ENCODE data around the gene SLC25A42.
"Not testable (repeated sequence)": the region's sequence is repeated elsewhere in the genome, so short reads cannot be mapped to it uniquely, and the experiment has no call there.

SLC25A42 gene

DNA sequence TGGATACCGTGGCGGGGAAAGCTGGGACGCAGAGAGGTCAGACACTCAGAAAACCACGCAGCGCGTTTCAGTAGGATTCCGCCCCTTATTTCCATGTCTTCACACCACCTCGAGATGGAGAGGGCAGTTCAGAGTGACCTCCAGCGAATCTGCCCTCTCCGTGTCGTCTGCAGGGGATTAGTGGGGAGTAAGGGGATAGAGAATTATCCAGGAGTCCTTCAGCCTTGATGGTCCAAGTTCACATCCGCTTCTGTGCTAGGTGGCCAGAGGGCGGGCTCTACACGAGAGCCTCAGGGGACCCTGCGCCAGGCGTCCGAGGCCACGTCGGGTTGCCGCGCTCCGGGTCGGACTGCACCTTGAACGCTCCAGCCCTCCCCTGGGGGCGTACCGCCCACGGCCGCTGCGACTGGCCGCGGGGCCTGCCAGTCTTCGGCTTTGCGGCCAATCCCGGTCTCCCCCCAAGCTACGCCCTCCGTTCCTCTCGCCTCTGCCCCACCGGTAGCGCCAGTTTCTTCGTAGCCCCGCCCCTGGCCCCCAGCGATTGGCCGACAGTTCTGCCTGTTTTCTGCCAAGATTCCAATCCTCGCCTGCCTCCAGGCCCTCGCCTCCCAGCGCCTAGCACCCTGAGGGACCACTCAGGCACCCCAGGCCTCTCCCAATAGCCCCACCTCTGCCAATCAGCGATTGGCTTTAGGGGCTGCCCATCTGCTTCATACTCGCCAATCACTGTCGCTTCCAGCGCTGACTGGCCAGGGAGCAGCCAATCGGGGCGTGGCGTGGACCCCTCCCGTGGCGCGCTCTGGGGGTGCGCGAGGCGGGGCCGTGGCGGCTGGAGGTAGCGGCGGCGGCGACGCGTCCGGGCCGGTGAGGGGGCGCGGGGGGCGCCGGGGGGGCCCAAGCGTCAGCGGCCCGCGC is at the start of gene SLC25A42:
Gene SLC25A42 (plus strand): TSS at position 812 of the 915 bp plus-strand sequence. CDS start 32,131 bp downstream, outside the sequence.
- H3K9me3 Mint-ChIP-seq = no peaks in the 10 kb centered on the region
- H3K4me1 Mint-ChIP-seq = peaks cover 15% of the 10 kb centered on the region
- no peaks in the 10 kb centered on the region for H3K27me3 Mint-ChIP-seq
- H3K27ac Mint-ChIP-seq (ENCODE audit: low read depth) = peak within 1 kb of the TSS; percentile 90
- H3K36me3 Mint-ChIP-seq (ENCODE audit: insufficient read depth) = peaks cover 8% of the 10 kb centered on the region
- peak within 1 kb of the TSS; percentile 92 for H3K4me3 Mint-ChIP-seq
- peak; percentile 94 for ATAC-seq (replicated peaks; ENCODE audit: extremely low read depth, poor library complexity, severe bottlenecking)
- peak; percentile 96 to 100 for DNase-seq (ENCODE audit: low spot score in 2 of 2)

GRCh38 chr19:19021115-19021514 is 42.7 kb upstream of the SLC25A42 start:
- Mint-ChIP-seq H3K9me3 (no peaks in the 10 kb centered on the region), H3K27me3 (no peaks in the 10 kb centered on the region), H3K4me3 (no peak overlapping the region), H3K36me3 (ENCODE audit: insufficient read depth) (peaks cover 60% of the 10 kb centered on the region), H3K27ac (ENCODE audit: low read depth) (no peak overlapping the region), H3K4me1 (peaks cover 23% of the 10 kb centered on the region)
- ATAC-seq (replicated peaks; ENCODE audit: extremely low read depth, poor library complexity, severe bottlenecking) = no peak
- DNase-seq (ENCODE audit: low spot score in 2 of 2) = no peak

GRCh38 chr19:19022380-19022961 is 41.3 kb upstream of the SLC25A42 start:
- Mint-ChIP-seq H3K27ac (ENCODE audit: low read depth) (peak overlapping the region; percentile 16), H3K4me1 (peaks cover 35% of the 10 kb centered on the region), H3K4me3 (no peak overlapping the region), H3K27me3 (no peaks in the 10 kb centered on the region), H3K36me3 (ENCODE audit: insufficient read depth) (peaks cover 63% of the 10 kb centered on the region), H3K9me3 (no peaks in the 10 kb centered on the region)
- DNase-seq (ENCODE audit: low spot score in 2 of 2) (no peak), ATAC-seq (replicated peaks; ENCODE audit: extremely low read depth, poor library complexity, severe bottlenecking) (no peak)

GRCh38 chr19:19023376-19023775 is 40.4 kb upstream of the SLC25A42 start:
- Mint-ChIP-seq H3K27ac (ENCODE audit: low read depth) (peak overlapping the region; percentile 16), H3K4me1 (peaks cover 43% of the 10 kb centered on the region), H3K36me3 (ENCODE audit: insufficient read depth) (peaks cover 67% of the 10 kb centered on the region)
- H3K9me3 Mint-ChIP-seq; H3K4me3 Mint-ChIP-seq; H3K27me3 Mint-ChIP-seq; DNase-seq (ENCODE audit: low spot score in 2 of 2); ATAC-seq (replicated peaks; ENCODE audit: extremely low read depth, poor library complexity, severe bottlenecking): not testable (repeated sequence)

DNA sequence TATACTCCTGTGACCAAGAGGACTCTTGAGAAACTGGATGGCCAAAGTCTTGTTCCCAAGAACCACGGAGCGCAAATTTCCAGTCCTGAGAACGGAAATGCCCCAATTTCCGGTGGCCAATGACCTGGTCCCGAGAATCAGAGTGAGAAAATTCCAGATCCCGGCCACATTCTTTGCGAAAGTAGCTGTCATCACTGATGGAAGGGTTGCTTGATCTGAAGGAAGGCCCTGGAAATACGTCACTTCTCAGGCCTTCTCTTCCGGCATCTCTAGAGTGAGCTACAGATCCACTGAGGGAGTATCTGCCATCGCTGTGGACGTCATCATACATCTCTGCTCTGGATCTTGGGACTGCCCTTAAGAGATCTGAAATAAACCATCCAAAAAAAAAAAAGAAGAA is 37.9 kb upstream of the SLC25A42 start:
- Mint-ChIP-seq H3K27ac (ENCODE audit: low read depth) (no peak overlapping the region), H3K27me3 (no peaks in the 10 kb centered on the region), H3K9me3 (no peaks in the 10 kb centered on the region), H3K4me1 (peaks cover 45% of the 10 kb centered on the region), H3K4me3 (no peak overlapping the region), H3K36me3 (ENCODE audit: insufficient read depth) (peaks cover 68% of the 10 kb centered on the region)
- DNase-seq (ENCODE audit: low spot score in 2 of 2) (no peak), ATAC-seq (replicated peaks; ENCODE audit: extremely low read depth, poor library complexity, severe bottlenecking) (no peak)

DNA sequence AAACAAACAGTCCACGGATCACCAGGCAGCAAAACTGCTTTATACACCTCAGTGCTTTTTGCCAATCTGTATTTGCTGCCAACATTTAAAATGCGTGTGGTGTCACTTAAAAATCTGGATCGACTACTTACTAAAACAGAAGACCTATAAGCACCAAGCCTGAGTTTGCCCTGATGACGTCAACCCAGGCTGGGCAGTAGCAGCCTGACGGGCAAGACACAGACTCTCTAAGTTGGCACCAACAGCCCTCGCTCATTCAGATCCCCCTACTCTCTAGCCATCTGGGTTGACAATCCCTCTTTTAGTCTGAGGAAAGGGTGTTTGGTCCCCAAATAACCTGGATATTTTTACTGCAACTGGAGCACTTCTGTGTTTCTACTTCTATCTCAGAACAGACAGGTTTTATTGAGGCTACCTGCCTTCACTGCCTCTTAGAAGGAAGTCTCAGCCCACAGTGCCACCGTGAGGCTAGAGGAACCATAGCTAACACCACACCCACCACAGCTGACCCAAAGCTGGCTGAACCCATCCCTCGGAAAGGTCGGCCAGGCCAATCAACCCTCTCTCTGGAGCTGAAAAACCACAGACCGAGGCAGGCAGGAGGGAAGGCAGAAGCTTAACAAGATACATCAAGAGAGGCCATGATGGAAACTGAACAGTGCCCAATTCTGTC is 37.4 kb upstream of the SLC25A42 start:
- H3K4me1 Mint-ChIP-seq = peaks cover 45% of the 10 kb centered on the region

DNA sequence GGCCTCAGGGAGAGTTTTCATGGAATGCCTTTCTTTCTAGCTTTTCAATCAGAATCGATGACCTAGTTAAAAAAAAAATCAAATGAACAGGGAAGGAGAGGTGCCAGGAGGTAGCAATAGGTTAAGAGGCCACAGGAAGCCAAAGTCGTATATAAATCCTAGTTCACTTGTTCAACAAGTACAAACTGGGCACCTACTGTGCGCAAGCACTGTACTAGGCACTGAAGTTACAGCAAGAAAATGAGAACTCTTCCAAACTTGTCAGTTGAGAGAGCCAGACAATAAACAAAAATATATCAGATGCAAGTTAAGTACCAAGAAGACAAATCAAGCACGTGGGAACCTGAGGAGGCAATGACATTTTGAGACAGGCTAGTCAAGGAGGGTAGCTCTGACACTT is 36.6 kb upstream of the SLC25A42 start:
- peaks cover 66% of the 10 kb centered on the region for H3K36me3 Mint-ChIP-seq (ENCODE audit: insufficient read depth)
- H3K27me3 Mint-ChIP-seq = no peaks in the 10 kb centered on the region
- ATAC-seq (replicated peaks; ENCODE audit: extremely low read depth, poor library complexity, severe bottlenecking) = no peak
- peaks cover 45% of the 10 kb centered on the region for H3K4me1 Mint-ChIP-seq
- no peak overlapping the region for H3K4me3 Mint-ChIP-seq
- DNase-seq (ENCODE audit: low spot score in 2 of 2) = no peak
- H3K9me3 Mint-ChIP-seq = no peaks in the 10 kb centered on the region
- H3K27ac Mint-ChIP-seq (ENCODE audit: low read depth) = no peak overlapping the region

More for the DNA sequence above, 37.4 kb upstream of the SLC25A42 start:
- no peaks in the 10 kb centered on the region for H3K9me3 Mint-ChIP-seq
- H3K36me3 Mint-ChIP-seq (ENCODE audit: insufficient read depth) = peaks cover 68% of the 10 kb centered on the region
- no peak overlapping the region for H3K27ac Mint-ChIP-seq (ENCODE audit: low read depth)
- ATAC-seq (replicated peaks; ENCODE audit: extremely low read depth, poor library complexity, severe bottlenecking) (no peak), DNase-seq (ENCODE audit: low spot score in 2 of 2) (no peak)
- H3K4me3 Mint-ChIP-seq = no peak overlapping the region
- no peaks in the 10 kb centered on the region for H3K27me3 Mint-ChIP-seq

GRCh38 chr19:19028526-19028925 is 35.3 kb upstream of the SLC25A42 start:
- Mint-ChIP-seq H3K27me3 (no peaks in the 10 kb centered on the region), H3K4me3 (no peak overlapping the region), H3K9me3 (no peaks in the 10 kb centered on the region), H3K4me1 (peaks cover 37% of the 10 kb centered on the region), H3K27ac (ENCODE audit: low read depth) (no peak overlapping the region), H3K36me3 (ENCODE audit: insufficient read depth) (peaks cover 60% of the 10 kb centered on the region)
- no peak for DNase-seq (ENCODE audit: low spot score in 2 of 2)
- ATAC-seq (replicated peaks; ENCODE audit: extremely low read depth, poor library complexity, severe bottlenecking) = no peak

GRCh38 chr19:19031891-19032290 is 31.9 kb upstream of the SLC25A42 start:
- Mint-ChIP-seq H3K4me1 (peaks cover 31% of the 10 kb centered on the region), H3K9me3 (no peaks in the 10 kb centered on the region), H3K27ac (ENCODE audit: low read depth) (peak overlapping the region; percentile 87), H3K4me3 (peak overlapping the region; percentile 91), H3K27me3 (no peaks in the 10 kb centered on the region), H3K36me3 (ENCODE audit: insufficient read depth) (peaks cover 35% of the 10 kb centered on the region)
- ATAC-seq (replicated peaks; ENCODE audit: extremely low read depth, poor library complexity, severe bottlenecking) (no peak), DNase-seq (ENCODE audit: low spot score in 2 of 2) (no peak)

GRCh38 chr19:19032420-19033175 is 31.2 kb upstream of the SLC25A42 start:
- H3K4me1 Mint-ChIP-seq = peaks cover 25% of the 10 kb centered on the region
- H3K4me3 Mint-ChIP-seq = peak overlapping the region; percentile 91
- DNase-seq (ENCODE audit: low spot score in 2 of 2) = peak; percentile 28 to 59
- peak overlapping the region; percentile 87 for H3K27ac Mint-ChIP-seq (ENCODE audit: low read depth)
- H3K36me3 Mint-ChIP-seq (ENCODE audit: insufficient read depth) = peaks cover 31% of the 10 kb centered on the region
- H3K9me3 Mint-ChIP-seq = no peaks in the 10 kb centered on the region
- no peaks in the 10 kb centered on the region for H3K27me3 Mint-ChIP-seq
- ATAC-seq (replicated peaks; ENCODE audit: extremely low read depth, poor library complexity, severe bottlenecking) = peak; percentile 41

GRCh38 chr19:19033176-19033425 is 30.7 kb upstream of the SLC25A42 start:
- Mint-ChIP-seq H3K36me3 (ENCODE audit: insufficient read depth) (peaks cover 29% of the 10 kb centered on the region), H3K27ac (ENCODE audit: low read depth) (peak overlapping the region; percentile 90), H3K4me1 (peaks cover 20% of the 10 kb centered on the region), H3K4me3 (peak overlapping the region; percentile 91), H3K27me3 (no peaks in the 10 kb centered on the region), H3K9me3 (no peaks in the 10 kb centered on the region)
- DNase-seq (ENCODE audit: low spot score in 2 of 2) = no peak
- no peak for ATAC-seq (replicated peaks; ENCODE audit: extremely low read depth, poor library complexity, severe bottlenecking)

All from central memory CD8-positive, alpha-beta T cell (primary cell).